ENCODE measurements around the gene PDZD2. TPM values are rescaled to one million over a fixed set of nuclear protein-coding genes. Genes with fewer than 3 reads are reported as not detected.
"Not testable (repeated sequence)": the region's sequence is repeated elsewhere in the genome, so short reads cannot be mapped to it uniquely, and the experiment has no call there.

The PDZD2 gene
- total RNA-seq, 2 experiments from 2014 or later: 1.3 to 1.8 TPM

GRCh38 chr5:31770998-31771397 lies 132.1 kb downstream of the PDZD2 start:
- ChIA-PET POLR2A (no interaction called here), CTCF (no interaction called here)
- ATAC-seq (ENCODE audit: poor library complexity): no peak
- no peak for DNase-seq
- no peaks in the 10 kb centered on the region for H3K36me3 Mint-ChIP-seq (ENCODE audit: low read depth)
- intact Hi-C loops (cut with DNase I, micrococcal nuclease): no loop called here
- no peak overlapping the region for H3K27ac Mint-ChIP-seq
- Histone ChIP-seq H3K27me3 (ENCODE audit: control insufficient read depth in 1 of 2, insufficient read depth in 2 of 2, low read length in 2 of 2) (no peaks in the 10 kb centered on the region), H3K27ac (ENCODE audit: low read depth in 1 of 2, low read length in 2 of 2) (no peak overlapping the region), H3K36me3 (ENCODE audit: insufficient read depth, low read length) (no peaks in the 10 kb centered on the region), H3K4me3 (ENCODE audit: low read length) (no peak overlapping the region), H3K9me3 (ENCODE audit: control insufficient read depth in 1 of 2, insufficient read depth in 1 of 2, low read length in 2 of 2) (no peaks in the 10 kb centered on the region), H3K4me1 (ENCODE audit: insufficient read depth, low read length) (peaks cover 3% of the 10 kb centered on the region)
- no peaks in the 10 kb centered on the region for H3K27me3 Mint-ChIP-seq
- no peaks in the 10 kb centered on the region for H3K9me3 Mint-ChIP-seq
- H3K4me1 Mint-ChIP-seq (ENCODE audit: low read depth): no peaks in the 10 kb centered on the region
- TF ChIP-seq CTCF (IDR thresholded peaks at IDR 0.05): no peak
- H3K4me3 Mint-ChIP-seq: no peak overlapping the region

- no peak overlapping the region for H3K4me3 Mint-ChIP-seq
- no peak overlapping the region for H3K27ac ChIP-seq (ENCODE audit: low read depth in 1 of 2, low read length in 2 of 2)
- no peaks in the 10 kb centered on the region for H3K9me3 ChIP-seq (ENCODE audit: control insufficient read depth in 1 of 2, insufficient read depth in 1 of 2, low read length in 2 of 2)
- H3K4me3 ChIP-seq (ENCODE audit: low read length): no peak overlapping the region
- ChIA-PET CTCF (no interaction called here), POLR2A (no interaction called here)
- intact Hi-C loops (cut with DNase I, micrococcal nuclease): no loop called here
- no peaks in the 10 kb centered on the region for H3K4me1 Mint-ChIP-seq (ENCODE audit: low read depth)
- H3K9me3 Mint-ChIP-seq: no peaks in the 10 kb centered on the region
- no peaks in the 10 kb centered on the region for H3K27me3 ChIP-seq (ENCODE audit: control insufficient read depth in 1 of 2, insufficient read depth in 2 of 2, low read length in 2 of 2)
- ATAC-seq (ENCODE audit: poor library complexity) (no peak), DNase-seq (no peak)
- no peaks in the 10 kb centered on the region for H3K36me3 Mint-ChIP-seq (ENCODE audit: low read depth)
- TF ChIP-seq CTCF (IDR thresholded peaks at IDR 0.05): no peak
- H3K27ac Mint-ChIP-seq: no peak overlapping the region
- no peaks in the 10 kb centered on the region for H3K36me3 ChIP-seq (ENCODE audit: insufficient read depth, low read length)
- H3K4me1 ChIP-seq (ENCODE audit: insufficient read depth, low read length): peaks cover 3% of the 10 kb centered on the region
- no peaks in the 10 kb centered on the region for H3K27me3 Mint-ChIP-seq
Measured at GRCh38 chr5:31771500-31771899, 132.6 kb downstream of the PDZD2 start.

GRCh38 chr5:31776294-31776693 lies 137.4 kb downstream of the PDZD2 start:
- peaks cover 0 to 10% of the 10 kb centered on the region in 2 experiments for H3K9me3 ChIP-seq (ENCODE audit: control insufficient read depth in 1 of 2, insufficient read depth in 1 of 2, low read length in 2 of 2)
- H3K4me3 ChIP-seq (ENCODE audit: low read length); H3K4me1 ChIP-seq (ENCODE audit: insufficient read depth, low read length); H3K4me3 Mint-ChIP-seq; ATAC-seq (ENCODE audit: poor library complexity); H3K27ac ChIP-seq (ENCODE audit: low read depth in 1 of 2, low read length in 2 of 2); H3K27me3 Mint-ChIP-seq; POLR2A ChIA-PET; H3K27ac Mint-ChIP-seq; H3K36me3 ChIP-seq (ENCODE audit: insufficient read depth, low read length); H3K9me3 Mint-ChIP-seq; H3K4me1 Mint-ChIP-seq (ENCODE audit: low read depth); H3K27me3 ChIP-seq (ENCODE audit: control insufficient read depth in 1 of 2, insufficient read depth in 2 of 2, low read length in 2 of 2); DNase-seq; H3K36me3 Mint-ChIP-seq (ENCODE audit: low read depth); CTCF ChIA-PET; intact Hi-C loops (cut with DNase I, micrococcal nuclease): not testable (repeated sequence)

- ATAC-seq (ENCODE audit: poor library complexity) (no peak), DNase-seq (no peak)
- intact Hi-C loops (cut with DNase I, micrococcal nuclease): no loop called here
- Histone ChIP-seq H3K4me3 (ENCODE audit: low read length) (no peak overlapping the region), H3K27ac (ENCODE audit: low read depth in 1 of 2, low read length in 2 of 2) (no peak overlapping the region), H3K9me3 (ENCODE audit: control insufficient read depth in 1 of 2, insufficient read depth in 1 of 2, low read length in 2 of 2) (peaks cover 0 to 10% of the 10 kb centered on the region in 2 experiments), H3K27me3 (ENCODE audit: control insufficient read depth in 1 of 2, insufficient read depth in 2 of 2, low read length in 2 of 2) (no peaks in the 10 kb centered on the region), H3K36me3 (ENCODE audit: insufficient read depth, low read length) (no peaks in the 10 kb centered on the region), H3K4me1 (ENCODE audit: insufficient read depth, low read length) (peaks cover 6% of the 10 kb centered on the region)
- CTCF ChIA-PET: no interaction called here
- H3K36me3 Mint-ChIP-seq (ENCODE audit: low read depth): no peaks in the 10 kb centered on the region
- no peaks in the 10 kb centered on the region for H3K27me3 Mint-ChIP-seq
- no peaks in the 10 kb centered on the region for H3K9me3 Mint-ChIP-seq
- no peak for TF ChIP-seq CTCF (IDR thresholded peaks at IDR 0.05)
- H3K27ac Mint-ChIP-seq: no peak overlapping the region
- POLR2A ChIA-PET: no interaction called here
- H3K4me1 Mint-ChIP-seq (ENCODE audit: low read depth): no peaks in the 10 kb centered on the region
- no peak overlapping the region for H3K4me3 Mint-ChIP-seq
Measured at GRCh38 chr5:31776976-31777651, 138.2 kb downstream of the PDZD2 start.
